Skin epidermis (tissue), 12 donors: ENCODE results near the gene GNA15.
A peak's percentile ranks its signal among the peaks of the same experiment; 100 is the strongest.
"Not testable (repeated sequence)": the region's sequence is repeated elsewhere in the genome, so short reads cannot be mapped to it uniquely, and the experiment has no call there.

Source experiments
- H3K27ac ChIP-seq, 21 experiments: fragments of 200-600 bp; sonication (generic) in 11 of 21; one replicate each; pipeline ENCODE4 v1.5.0; 2020; ENCODE audit warnings: mild to moderate bottlenecking in 3 of 21, inconsistent platforms in 2 of 21, moderate library complexity in 2 of 21
- H3K4me3 ChIP-seq, 7 experiments: fragments of 200-600 bp; sonication (generic) in 2 of 7; one replicate each; pipeline ENCODE4 v1.5.0; 2020; ENCODE audit warnings: inconsistent platforms in 2 of 7, mild to moderate bottlenecking in 2 of 7, moderate library complexity in 1 of 7

Gene GNA15

DNA sequence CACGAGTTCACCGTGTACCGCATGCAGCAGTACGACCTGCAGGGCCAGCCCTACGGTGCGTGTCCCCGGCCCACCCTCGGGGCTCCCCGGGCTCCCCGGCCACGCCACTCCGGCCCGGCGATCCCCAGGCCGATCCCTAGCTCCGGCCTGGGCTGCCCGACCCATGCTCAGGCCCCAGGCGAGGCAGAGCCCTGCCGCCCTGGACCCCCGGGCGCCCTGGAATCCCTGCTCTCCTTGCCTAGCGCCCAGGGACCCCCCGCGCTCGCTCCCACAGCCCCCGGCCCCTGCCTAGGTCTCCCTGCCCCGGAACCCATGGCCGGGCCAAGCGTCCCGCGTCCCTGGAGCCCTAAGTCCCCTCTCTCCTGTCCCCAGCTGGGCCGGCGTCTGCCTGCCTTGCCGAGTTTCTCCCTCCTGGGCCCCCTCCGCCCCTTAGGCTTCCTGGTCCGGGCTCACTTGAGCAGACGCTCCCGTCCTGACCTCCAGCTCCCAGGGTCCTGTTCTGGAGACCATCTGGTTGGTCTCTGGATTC lies 50.4 kb downstream of the GNA15 start:
- Histone ChIP-seq H3K27ac (peak overlapping the region; percentile 8 to 93 (median 85)), H3K4me3 (peak overlapping the region; percentile 73 to 99 (median 95))

DNA sequence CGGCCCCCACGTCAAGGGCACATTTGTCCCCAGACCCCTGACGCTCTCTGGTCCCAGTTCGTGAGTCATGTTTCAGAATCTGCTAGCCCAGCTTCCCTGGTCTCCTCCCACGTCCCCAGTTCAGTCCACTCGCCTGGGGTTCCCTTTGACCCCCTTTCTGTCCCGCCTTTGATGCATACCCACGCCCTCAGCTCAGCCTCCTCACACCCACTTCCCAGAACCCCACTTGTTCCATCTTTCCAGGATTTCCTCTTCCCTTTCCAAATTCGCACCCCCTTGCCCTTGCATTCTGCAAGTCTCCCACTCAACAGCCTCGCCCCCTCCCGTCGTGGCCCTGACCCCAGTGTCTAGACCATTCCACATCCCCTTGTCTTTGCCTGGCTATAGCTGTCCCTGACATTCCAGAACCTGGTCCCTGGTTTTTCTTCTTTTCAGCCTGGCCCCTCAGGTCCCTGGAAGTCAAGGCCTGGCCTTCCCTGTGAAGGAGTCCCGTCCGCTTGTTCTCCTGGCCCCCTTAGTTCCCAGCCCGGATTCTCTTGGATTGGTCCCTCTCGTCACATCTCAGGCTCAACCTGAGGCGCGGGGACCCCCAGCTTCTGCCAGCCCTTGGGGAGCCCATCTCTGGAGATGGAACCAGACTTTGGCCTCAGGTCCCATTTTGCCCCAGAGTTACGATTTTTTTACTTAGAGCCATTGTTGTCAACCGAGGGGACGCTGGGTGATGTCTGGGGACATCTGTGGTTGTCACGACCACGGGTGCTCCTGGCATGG lies 51.2 kb downstream of the GNA15 start:
- Histone ChIP-seq H3K4me3 (peak overlapping the region; percentile 73 to 99 (median 95)), H3K27ac (peak overlapping the region in 13 of 21 experiments; percentile 76 to 93 (median 88))

DNA sequence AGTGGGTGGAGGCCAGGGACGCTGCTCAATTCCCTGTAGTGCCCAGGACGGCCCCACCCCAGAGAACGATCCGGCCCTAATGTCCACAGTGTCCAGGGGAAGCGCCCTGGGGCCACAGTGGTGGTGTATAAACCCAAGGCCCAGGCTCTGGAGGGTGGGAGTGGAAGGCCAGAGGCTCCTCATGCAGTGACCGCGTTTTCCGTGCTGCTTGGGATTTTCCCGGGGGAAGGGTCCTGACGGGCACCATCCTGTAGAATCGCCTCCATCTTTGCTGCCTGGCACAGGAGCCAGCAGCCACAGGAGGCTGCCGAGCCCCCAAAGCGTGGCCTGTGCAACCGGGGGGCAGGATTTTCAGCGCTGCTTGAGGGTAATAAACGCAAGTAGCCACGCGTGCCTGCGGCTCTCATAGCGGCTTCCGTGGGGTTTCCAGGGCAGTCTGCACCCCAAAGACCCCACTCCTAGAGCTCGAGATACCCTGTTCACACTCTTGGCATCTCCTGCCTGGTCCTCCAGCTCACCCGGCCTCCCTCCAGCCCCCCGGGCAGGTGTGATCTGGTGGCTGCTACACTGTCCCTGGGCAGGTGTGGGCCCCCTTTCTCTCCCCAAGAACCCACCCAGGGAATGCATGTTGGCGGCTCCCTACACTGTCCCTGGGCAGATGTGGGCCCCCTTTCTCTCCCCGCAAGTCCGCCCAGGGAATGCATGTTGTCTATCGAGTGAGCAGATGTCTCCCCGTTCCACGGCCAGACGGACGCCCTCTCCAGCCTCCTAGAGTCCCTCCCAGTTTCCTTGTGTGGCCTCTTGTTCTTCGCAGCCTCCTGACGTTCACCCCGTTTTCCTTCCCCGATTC lies 52.1 kb downstream of the GNA15 start:
- H3K27ac ChIP-seq = no peak overlapping the region
- no peak overlapping the region for H3K4me3 ChIP-seq

DNA sequence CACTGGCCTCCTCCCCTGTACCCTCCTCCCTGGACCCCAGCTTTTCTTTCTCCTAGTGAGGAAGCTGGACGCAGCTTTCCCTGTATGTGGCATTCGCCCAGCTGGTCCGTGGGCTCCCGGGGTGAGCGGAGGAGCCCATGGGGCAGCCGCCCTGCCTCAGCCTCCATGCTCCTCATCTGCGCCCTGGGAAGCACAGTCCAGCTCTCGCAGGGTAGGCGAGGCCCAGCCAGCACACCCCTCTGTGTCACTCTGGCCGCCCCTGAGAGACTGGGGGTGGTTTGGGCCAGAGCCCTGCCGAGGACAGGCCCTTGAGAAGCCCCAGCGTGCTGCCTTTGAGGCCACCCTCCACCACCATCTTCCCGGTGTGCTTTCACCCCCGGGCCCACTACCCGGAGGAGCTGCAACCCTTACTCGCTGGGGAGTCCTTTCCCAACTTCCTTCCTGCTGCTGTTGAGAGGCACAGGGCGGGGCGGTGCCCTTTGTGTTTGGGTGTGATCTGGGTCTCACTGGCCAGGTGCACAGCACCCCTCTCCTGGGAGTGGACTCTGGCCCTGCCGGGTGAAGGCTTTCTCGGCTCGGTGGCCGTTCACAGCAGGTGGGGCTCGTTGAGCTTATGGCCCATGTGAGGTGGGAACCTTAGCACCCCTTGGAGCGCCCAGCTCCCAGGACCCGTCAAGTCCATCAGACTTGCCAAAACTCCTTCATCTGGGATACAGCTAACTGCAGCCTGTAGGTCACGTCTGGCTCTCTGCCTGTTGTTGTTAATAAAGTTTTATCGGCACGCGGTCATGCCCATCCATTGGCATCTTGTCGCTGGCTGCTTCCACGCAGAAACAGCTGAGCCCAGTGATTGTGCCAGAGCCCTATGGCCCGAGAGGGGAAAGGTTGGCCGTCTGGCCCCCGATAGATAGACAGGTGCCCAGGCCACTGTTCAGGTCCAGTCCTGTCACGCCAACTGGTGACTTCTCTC lies 53.1 kb downstream of the GNA15 start:
- Histone ChIP-seq H3K4me3 (no peak overlapping the region), H3K27ac (peak overlapping the region in 1 of 21 experiments; percentile 41)

DNA sequence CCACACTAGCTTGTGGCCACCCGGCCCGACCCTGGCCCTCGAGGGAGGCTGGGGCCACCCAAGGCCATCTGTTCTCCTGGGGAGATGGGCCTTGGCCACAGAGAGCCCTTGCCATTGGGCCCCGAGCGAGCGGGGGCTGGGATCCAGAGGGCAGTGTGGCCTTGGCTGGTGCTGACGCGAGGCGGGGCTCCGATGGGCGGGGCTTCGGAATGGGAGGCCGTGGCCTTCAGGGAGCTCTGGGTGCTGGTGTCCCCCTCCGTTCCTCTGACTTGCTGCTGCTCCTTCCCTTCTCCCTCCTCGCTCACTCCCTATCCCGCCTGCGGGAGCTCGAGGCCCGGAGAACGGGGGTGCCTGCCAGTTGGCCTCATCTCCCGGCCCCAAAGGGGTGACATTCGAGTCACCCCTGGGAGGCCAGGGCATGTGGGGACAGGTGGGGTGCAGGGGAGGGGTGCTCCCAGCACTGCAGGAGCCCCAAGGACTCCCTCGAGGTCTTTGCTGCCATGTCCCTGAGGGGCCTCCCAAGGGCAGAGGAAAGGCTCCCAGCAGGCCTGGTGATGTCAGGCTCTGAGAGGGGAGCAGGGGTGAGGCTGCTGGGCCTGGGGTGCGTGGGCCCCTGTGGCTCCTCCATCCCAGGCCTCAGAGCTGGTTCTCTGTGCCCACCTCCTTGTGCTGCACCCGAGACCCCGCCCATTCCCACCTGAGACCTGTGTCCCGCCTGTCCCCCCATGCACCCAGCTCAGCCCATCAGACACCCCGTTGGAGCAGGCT lies 54.1 kb downstream of the GNA15 start:
- Histone ChIP-seq H3K27ac (no peak overlapping the region), H3K4me3 (no peak overlapping the region)

DNA sequence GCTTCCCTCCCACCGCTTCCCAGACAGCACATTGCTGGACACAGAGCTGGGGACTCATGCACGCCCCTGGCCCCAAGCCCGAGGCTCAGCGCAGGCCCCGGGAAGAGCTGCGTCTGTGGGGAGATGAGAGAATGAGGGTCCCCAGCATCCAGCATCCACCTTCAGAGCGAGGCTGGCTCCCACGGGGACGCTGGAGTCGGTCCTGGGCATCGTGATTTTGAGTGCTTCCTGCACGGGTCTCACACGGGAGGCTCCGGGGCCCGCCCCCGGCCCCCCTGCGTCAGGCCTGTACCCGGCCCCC lies 54.6 kb downstream of the GNA15 start:
- Histone ChIP-seq H3K27ac (no peak overlapping the region), H3K4me3 (no peak overlapping the region)

DNA sequence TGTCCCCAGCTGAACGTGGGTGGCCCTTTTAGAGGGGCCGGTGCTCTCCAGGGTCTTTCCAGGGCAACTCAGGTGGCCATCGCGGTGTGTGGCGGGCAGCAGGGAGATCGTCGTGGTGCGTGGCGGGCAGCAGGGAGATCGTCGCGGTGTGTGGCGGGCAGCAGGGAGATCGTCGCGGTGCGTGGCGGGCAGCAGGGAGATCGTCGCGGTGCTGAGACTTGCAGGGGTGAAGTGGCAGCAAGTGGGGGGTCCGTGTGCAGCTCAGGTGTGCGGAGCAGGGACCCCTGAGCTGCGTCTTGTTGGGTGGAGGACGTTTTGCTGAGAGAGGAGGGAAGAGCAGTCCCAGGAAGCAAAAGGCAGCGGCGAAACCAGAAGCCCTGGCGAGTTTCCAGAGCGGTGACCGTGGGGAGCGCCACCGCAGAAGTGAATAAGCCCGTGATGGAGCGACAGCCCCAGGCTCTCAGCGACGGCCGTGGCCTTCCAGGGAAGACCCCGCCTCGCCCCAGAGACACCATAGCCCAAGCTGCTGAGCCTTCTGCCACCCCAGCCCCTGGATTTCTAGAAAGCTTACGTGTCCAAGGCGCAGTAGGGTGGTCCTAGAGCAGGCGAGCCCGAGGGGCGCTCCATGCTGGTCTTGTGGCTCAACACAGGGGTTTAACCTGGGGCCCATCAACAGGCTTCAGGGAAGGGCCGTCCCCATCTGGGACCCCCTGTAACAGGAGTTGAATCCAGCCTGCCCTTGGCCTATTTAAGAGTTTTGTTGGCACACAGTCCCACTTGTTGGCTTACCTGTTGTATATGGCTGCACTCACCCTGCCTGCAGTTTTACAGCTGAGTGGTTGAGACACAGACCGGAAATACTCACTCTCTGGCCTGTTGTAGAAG lies 55.3 kb downstream of the GNA15 start:
- no peak overlapping the region for H3K27ac ChIP-seq
- H3K4me3 ChIP-seq = no peak overlapping the region

DNA sequence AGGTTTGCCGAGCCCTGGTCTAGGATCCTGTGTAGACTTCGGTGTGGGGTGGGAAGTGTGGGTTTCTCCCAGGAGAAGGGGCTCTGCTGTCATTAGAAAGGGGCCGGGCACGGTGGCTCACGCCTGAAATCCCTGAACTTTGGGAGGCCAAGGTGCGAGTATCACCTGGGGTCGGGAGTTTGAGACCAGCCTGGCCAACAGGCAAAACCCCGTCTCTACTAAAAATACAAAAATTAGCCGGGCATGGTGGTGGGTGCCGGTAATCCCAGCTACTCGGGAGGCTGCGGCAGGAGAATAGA lies 55.9 kb downstream of the GNA15 start:
- H3K4me3 ChIP-seq, H3K27ac ChIP-seq: not testable (repeated sequence)

DNA sequence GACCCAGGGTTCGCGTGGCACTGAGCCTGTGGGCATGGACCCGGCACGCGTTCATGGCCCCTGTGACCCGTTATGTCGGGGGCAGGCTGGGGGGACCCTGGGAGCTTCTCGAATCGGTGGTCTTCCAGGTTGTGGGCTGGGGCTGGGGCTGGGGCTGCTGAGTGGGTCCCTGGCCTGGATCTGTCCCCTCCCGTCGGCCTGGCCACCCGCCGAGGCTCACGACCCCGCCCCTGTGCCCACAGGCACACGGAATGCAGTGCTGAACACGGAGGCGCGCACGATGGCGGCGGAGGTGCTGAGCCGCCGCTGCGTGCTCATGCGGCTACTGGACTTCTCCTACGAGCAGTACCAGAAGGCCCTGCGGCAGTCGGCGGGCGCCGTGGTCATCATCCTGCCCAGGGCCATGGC lies 56.4 kb downstream of the GNA15 start:
- H3K4me3 ChIP-seq = no peak overlapping the region

DNA sequence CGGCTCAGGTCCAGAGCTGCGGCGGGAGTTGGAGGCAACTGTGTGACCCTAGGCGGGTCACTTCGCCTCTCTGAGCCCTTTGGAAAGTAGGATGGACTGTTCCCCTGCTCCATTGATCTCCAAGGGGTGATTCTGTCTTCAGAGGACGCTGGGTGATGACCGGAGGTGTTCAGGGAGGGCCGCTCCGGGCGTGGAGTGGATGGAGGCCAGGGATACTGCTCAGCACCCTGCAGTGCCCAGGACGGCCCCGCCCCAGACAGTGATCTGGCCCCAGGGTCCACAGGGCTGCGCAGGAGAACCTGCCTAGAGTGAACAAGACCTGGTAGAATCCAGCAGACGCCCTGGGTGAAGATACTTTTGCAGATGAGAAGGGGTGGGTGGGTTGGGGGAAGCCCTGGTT lies 56.9 kb downstream of the GNA15 start:
- H3K4me3 ChIP-seq = no peak overlapping the region
- no peak overlapping the region for H3K27ac ChIP-seq

More for the DNA sequence above, 56.4 kb downstream of the GNA15 start:
- no peak overlapping the region for H3K27ac ChIP-seq

DNA sequence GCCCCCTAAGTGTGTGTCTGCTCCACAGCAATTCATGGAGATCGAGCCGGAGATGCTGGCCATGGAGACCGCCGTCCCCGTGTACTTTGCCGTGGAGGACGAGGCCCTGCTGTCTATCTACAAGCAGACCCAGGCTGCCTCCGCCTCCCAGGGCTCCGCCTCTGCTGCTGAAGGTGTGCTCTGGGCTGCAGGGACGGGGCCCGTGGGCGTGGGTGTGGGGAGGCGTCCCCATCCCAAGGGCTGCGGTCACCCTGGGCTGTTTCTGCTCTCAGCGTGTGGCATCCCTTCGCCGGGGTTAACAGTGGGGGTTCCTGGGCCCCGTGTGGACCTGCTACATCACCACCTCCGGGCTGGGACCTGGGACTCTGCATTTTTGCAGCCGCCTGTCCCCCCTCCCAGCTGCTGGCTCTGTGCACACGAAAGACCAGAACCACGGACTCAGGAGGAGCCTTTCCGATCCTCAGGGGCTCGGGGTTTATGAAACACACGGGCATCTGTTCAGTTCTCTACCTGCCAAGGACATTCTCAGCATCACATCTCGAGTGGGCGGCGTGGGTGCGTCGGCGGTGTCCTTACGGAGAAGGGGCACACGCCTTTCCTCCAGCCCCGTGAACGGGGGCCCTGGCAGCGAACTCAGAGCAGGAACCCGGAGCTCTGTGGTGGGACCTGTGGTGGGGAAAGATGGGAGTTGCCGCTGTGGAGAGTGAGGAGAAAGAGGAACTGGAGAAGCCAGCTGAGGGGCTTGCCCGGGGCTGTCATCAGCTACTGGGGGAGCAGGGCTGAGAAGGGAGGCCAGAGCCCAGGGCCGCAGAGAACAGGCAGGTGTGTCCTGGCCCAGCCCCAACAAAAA lies 57.6 kb downstream of the GNA15 start:
- Histone ChIP-seq H3K27ac (no peak overlapping the region), H3K4me3 (no peak overlapping the region)

DNA sequence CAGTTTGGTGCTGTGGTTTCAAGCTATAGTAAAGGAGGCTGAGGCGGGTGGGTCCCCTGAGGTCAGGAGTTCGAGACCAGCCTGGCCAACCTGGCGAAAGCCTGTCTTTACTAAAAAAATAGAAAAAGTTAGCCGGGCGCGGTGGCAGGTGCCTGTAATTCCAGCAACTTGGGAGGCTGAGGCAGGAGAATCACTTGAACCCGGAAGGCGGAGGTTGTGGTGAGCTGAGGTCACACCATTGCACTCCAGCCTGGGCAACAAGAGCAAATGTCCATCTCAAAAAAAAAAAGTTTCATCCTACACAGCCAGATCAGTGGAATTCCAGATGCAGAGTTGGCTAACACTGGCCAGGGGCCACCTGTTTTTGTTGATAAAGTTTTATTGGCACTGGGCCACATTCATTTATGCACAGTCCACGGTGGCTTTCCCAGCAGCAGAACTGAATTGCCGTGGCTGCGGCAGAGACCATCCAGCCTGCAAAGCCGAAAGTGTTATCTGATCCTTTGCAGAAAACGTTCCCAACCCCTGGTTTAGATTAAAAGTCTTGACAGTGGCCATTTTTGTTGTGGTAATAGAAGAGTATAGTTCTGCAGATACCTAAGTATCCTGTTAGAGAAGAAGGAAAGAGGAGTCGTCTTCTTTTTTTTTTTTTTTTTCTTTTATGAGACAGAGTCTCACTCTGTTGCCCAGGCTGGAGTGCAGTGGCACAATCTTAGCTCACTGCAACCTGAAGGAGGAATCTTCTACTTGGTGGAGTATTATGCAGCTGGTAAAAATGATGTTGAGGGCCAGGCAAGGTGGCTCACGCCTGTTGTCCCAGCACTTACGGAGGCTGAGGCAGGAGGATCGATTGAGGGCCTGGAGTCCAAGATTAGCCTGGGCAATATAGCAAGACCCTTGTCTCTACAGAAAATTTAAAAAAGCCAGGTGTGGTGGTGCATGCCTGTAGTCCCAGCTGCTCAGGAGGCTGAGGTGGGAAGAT lies 58.6 kb downstream of the GNA15 start:
- no peak overlapping the region for H3K27ac ChIP-seq
- H3K4me3 ChIP-seq = no peak overlapping the region

DNA sequence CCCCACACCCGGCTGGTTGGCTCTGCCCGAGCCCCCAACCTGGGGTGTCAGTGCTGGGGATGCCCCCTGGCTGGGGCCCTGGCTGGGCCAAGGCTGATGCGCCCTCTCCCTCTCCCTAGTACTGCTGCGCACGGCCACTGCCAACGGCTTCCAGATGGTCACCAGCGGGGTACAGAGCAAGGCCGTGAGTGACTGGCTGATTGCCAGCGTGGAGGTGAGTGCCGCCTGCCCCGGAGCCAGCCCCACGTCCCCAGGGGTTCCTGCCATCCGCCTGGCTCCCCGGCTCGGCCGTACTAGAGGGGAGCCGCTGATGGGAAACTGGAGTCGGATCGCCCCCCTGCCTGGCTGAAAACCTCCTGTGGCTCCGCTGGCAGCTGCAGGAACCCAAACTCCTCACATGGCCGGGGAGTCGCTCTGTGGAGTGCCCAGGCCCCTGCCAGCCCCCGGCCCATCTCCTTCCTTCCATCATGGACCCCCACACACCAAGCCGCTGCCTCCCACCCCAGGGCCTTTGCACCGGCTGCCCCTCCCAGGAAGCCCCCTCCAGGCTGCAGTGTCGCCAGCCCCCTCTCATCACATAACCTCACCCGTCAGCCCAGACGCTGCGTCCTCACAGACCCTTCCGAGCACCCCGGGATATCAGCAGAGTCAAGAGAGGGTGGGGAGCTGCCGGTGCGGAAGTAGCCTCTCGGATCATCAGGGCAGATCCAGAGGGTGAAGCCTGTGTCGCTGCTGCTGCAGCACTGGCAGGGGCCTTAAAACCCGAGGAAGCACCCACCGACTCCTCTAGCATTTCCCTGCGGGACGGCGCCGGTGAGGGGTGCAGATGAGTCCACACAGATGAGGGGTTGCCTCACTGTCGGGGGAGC lies 60.5 kb downstream of the GNA15 start:
- H3K27ac ChIP-seq = no peak overlapping the region
- no peak overlapping the region for H3K4me3 ChIP-seq

DNA sequence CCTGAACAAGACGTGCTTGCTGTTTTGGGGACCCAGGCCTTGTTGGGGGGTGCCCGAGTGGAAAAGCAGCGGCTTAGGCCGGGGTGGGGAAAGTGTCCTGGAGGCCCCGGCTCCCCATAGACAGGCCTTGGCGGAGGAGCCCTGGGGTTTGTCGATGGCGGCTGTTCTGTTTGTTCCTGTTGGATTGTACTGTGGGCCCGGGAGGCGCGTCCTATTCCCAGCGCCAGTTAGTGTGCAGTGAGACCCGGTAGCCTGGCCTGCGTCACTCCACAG lies 61.0 kb downstream of the GNA15 start:
- H3K27ac ChIP-seq = no peak overlapping the region
- H3K4me3 ChIP-seq = no peak overlapping the region

DNA sequence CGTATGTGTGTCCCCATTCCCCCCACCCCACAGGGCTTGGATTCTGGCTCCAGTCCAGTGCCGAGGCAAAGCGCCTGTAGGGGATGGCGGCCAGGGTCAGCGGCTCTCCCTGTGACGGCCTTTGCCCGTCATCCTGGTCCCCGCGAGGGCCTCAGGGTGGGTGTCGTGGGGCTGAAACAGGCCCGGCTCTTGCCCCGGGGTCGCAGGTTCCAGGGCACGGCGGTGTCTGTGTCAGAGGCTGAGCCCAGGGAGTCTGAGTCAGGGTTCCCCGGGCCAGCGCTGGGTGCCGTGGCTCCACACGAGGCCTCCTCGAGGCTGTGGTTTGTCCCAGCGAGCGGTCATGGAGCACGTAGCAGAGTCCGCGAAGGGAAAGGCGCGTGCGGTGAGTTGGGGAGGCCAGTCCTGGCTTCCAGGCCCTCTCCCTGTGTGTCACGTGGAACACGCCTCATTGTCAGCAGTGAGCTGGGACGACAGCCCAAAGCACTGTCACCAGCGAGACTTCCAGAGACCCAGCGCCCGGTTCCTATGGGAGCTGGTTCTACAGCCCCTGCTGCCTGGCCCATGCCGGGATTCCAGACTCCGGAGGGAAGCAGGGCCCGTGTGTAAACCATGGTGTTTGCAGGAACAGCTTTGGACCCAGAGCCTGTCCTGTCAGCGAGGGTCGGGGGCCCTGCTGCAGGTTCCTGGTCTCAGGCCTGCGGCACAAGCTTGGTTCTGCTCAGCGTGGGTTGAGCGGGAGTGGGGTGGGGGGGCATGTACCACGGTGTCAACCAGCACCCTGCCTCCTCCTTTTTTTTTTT lies 63.3 kb downstream of the GNA15 start:
- no peak overlapping the region for H3K4me3 ChIP-seq

More for the DNA sequence above, 63.3 kb downstream of the GNA15 start:
- H3K27ac ChIP-seq = no peak overlapping the region
